HCT116 (cell line): ENCODE results near the gene IL15RA.

Experiments
- REST ChIP-seq: IDR thresholded peaks from 2 replicates; pipeline ENCODE4 v1.6.1; 2012; ENCODE audit warnings: low read depth
- SIN3A ChIP-seq: IDR thresholded peaks from 2 replicates; pipeline ENCODE4 v1.6.1; 2012; ENCODE audit warnings: low read depth
- YY1 ChIP-seq: IDR thresholded peaks from 2 replicates; pipeline ENCODE4 v1.6.1; 2011; ENCODE audit warnings: low read length, low read depth, moderate library complexity, mild to moderate bottlenecking; ENCODE audit not compliant: insufficient replicate concordance; ENCODE audit errors: extremely low read depth
- TF ChIP-seq, protein P1 (sequence below), 3 experiments: fragments of 200-600 bp in 1 of 3; sonication (generic) in 1 of 3; IDR thresholded peaks in 2 of 3; conservative IDR thresholded peaks in 1 of 3; 2 replicates each; pipeline ENCODE4 v1.5.1; 2012 to 2017; ENCODE audit warnings: low read depth in 2 of 3, low read length in 2 of 3, antibody characterized with exemption in 1 of 3, borderline replicate concordance in 1 of 3, control low read depth in 1 of 3, mild to moderate bottlenecking in 1 of 3, mixed read lengths in 1 of 3, mixed run types in 1 of 3, moderate library complexity in 1 of 3; ENCODE audit not compliant: insufficient read depth in 1 of 3

DNA sequence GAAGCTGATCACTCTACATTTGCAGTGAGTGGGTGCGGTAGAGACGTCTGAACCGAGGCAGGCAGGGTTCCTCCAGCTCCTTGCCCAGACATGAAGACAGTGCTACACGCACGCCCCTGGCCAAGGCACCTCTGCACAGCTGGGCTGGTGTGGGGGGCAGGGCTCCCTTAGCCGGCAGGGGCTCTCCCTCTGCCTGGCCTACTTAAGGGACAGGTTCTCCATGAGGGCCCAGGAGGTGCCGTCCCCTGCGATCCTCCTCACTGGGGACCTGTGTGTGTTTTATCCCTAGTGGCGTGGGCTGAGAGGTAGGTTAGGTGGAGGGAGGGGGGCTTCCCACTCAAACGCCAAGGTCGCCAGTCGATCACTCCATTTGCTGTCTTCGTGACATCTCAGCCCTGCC lies 35.3 kb downstream of the IL15RA start:
- TF ChIP-seq, protein P1, sequence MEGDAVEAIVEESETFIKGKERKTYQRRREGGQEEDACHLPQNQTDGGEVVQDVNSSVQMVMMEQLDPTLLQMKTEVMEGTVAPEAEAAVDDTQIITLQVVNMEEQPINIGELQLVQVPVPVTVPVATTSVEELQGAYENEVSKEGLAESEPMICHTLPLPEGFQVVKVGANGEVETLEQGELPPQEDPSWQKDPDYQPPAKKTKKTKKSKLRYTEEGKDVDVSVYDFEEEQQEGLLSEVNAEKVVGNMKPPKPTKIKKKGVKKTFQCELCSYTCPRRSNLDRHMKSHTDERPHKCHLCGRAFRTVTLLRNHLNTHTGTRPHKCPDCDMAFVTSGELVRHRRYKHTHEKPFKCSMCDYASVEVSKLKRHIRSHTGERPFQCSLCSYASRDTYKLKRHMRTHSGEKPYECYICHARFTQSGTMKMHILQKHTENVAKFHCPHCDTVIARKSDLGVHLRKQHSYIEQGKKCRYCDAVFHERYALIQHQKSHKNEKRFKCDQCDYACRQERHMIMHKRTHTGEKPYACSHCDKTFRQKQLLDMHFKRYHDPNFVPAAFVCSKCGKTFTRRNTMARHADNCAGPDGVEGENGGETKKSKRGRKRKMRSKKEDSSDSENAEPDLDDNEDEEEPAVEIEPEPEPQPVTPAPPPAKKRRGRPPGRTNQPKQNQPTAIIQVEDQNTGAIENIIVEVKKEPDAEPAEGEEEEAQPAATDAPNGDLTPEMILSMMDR (IDR thresholded peaks at IDR 0.05 in 2 of 3, conservative IDR thresholded peaks at IDR 0.05 in 1 of 3; ENCODE audit: borderline replicate concordance in 1 of 3, insufficient read depth in 1 of 3, low read depth in 2 of 3, low read length in 2 of 3) = no peak
- no peak for TF ChIP-seq YY1
- TF ChIP-seq SIN3A = no peak
- TF ChIP-seq REST = no peak
